PC-3 (cell line): Measurements from ENCODE around the gene TP63.
A peak's percentile ranks its signal among the peaks of the same experiment; 100 is the strongest.

Source experiments
- EZH2 ChIP-seq: fragments of 300-600 bp; sonication (generic); IDR thresholded peaks from one replicate; pipeline ENCODE4 v1.6.1; 2017; ENCODE audit warnings: antibody characterized with exemption, mild to moderate bottlenecking, low read length; ENCODE audit not compliant: unreplicated experiment
- TF ChIP-seq, protein P1 (sequence below): fragments of 300-600 bp; sonication (generic); conservative IDR thresholded peaks from 2 replicates; pipeline ENCODE4 v1.5.1; 2017; ENCODE audit warnings: antibody characterized with exemption, low read depth, mild to moderate bottlenecking, low read length

DNA sequence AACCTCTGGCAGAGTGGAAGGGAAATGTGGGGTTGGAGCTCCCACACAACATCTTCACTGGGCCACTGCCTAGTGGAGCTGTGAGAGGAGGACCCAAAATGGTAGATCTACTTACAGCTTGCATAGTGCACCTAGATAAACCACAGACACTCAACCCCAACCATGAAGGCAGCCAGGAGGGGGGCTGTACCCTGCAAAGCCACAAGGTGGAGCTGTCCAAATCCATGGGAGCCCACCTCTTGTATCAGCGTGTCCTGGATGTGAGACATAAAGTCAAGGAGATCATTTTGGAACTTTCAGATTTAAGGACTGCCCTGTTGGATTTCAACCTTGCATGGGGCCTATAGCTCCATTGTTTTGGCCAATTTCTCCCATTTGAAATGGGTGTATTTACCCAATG lies 20.9 kb downstream of the TP63 start:
- TF ChIP-seq, protein P1, sequence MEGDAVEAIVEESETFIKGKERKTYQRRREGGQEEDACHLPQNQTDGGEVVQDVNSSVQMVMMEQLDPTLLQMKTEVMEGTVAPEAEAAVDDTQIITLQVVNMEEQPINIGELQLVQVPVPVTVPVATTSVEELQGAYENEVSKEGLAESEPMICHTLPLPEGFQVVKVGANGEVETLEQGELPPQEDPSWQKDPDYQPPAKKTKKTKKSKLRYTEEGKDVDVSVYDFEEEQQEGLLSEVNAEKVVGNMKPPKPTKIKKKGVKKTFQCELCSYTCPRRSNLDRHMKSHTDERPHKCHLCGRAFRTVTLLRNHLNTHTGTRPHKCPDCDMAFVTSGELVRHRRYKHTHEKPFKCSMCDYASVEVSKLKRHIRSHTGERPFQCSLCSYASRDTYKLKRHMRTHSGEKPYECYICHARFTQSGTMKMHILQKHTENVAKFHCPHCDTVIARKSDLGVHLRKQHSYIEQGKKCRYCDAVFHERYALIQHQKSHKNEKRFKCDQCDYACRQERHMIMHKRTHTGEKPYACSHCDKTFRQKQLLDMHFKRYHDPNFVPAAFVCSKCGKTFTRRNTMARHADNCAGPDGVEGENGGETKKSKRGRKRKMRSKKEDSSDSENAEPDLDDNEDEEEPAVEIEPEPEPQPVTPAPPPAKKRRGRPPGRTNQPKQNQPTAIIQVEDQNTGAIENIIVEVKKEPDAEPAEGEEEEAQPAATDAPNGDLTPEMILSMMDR, result peak; percentile 57
- TF ChIP-seq EZH2, result no peak
